C4-2B (cell line): ENCODE measurements around the gene NEUROG1.

Experiments
- CTCF ChIP-seq: fragments of 450-650 bp; conservative IDR thresholded peaks from 2 replicates; pipeline ENCODE4 v1.5.1; 2017; ENCODE audit warnings: mild to moderate bottlenecking
- ZFX ChIP-seq: fragments of 450-650 bp; IDR thresholded peaks from 2 replicates; pipeline ENCODE4 v1.6.1; 2017

- TF ChIP-seq CTCF: no peak
- TF ChIP-seq ZFX: no peak
Measured at GRCh38 chr5:135501965-135502364, 33.8 kb downstream of the NEUROG1 start.
